ENCODE measurements around the gene C10orf95. TPM values are rescaled to one million over a fixed set of nuclear protein-coding genes. Genes with fewer than 3 reads are reported as not detected.

Gene C10orf95
- total and polyA plus RNA-seq, 2 donors (not counting 1 experiment from before 2014, with no cell fraction given): 0.17 TPM; not detected in 1

DNA sequence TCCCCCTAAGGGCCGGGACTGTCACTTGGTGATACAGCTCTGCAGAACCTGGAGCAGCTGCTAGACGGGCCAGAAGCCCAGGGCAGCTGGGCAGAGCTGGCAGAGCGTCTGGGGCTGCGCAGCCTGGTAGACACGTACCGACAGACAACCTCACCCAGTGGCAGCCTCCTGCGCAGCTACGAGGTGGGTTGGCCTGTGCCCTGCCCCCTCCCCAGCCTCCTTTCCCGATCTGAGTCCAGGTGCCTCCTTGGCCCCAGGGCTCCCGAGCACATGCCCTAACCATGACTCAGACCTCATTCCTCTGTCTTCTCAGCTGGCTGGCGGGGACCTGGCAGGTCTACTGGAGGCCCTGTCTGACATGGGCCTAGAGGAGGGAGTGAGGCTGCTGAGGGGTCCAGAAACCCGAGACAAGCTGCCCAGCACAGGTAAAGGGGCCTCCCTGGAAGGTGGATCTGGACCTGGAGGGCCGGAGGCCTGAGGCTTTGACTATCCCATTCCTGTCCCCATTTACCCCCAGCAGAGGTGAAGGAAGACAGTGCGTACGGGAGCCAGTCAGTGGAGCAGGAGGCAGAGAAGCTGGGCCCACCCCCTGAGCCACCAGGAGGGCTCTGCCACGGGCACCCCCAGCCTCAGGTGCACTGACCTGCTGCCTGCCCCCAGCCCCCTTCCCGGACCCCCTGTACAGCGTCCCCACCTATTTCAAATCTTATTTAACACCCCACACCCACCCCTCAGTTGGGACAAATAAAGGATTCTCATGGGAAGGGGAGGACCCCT lies 49.4 kb downstream of the C10orf95 start:
- peaks cover 6% of the 10 kb centered on the region for H3K36me3 ChIP-seq (ENCODE audit: control insufficient read depth, insufficient read depth, low read length)
- peak in 1 of 2 donors; percentile 62 for DNase-seq (ENCODE audit: low read depth in 2 of 2)
- TF ChIP-seq EZH2 (IDR thresholded peaks at IDR 0.05; ENCODE audit: low read length, missing control alignments): no peak
- TF ChIP-seq, protein P1, sequence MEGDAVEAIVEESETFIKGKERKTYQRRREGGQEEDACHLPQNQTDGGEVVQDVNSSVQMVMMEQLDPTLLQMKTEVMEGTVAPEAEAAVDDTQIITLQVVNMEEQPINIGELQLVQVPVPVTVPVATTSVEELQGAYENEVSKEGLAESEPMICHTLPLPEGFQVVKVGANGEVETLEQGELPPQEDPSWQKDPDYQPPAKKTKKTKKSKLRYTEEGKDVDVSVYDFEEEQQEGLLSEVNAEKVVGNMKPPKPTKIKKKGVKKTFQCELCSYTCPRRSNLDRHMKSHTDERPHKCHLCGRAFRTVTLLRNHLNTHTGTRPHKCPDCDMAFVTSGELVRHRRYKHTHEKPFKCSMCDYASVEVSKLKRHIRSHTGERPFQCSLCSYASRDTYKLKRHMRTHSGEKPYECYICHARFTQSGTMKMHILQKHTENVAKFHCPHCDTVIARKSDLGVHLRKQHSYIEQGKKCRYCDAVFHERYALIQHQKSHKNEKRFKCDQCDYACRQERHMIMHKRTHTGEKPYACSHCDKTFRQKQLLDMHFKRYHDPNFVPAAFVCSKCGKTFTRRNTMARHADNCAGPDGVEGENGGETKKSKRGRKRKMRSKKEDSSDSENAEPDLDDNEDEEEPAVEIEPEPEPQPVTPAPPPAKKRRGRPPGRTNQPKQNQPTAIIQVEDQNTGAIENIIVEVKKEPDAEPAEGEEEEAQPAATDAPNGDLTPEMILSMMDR (conservative IDR thresholded peaks at IDR 0.05 in 1 of 2, IDR thresholded peaks at IDR 0.05 in 1 of 2; ENCODE audit: low read depth in 1 of 2, low read length in 2 of 2): no peak

GRCh38 chr10:102401342-102401654 lies 50.0 kb downstream of the C10orf95 start:
- Histone ChIP-seq H3K9ac (ENCODE audit: insufficient read depth, low read length) (no peak overlapping the region), H3K36me3 (ENCODE audit: control insufficient read depth, insufficient read depth, low read length) (peaks cover 6% of the 10 kb centered on the region), H3K79me2 (ENCODE audit: control insufficient read depth, insufficient read depth, low read length) (no peaks in the 10 kb centered on the region), H3K27me3 (ENCODE audit: control insufficient read depth, insufficient read depth, low read length) (no peaks in the 10 kb centered on the region), H2AFZ (ENCODE audit: low read length) (no peak overlapping the region), H3K4me3 (replicated peaks in 1 of 4; ENCODE audit: control extremely low read depth in 1 of 4, insufficient read depth in 1 of 4, low read depth in 3 of 4, low read length in 4 of 4) (no peak overlapping the region), H4K20me1 (ENCODE audit: control insufficient read depth, extremely low read depth, insufficient read depth, low read length) (no peaks in the 10 kb centered on the region), H3K9me3 (ENCODE audit: control insufficient read depth, insufficient read depth, low read depth, low read length) (no peaks in the 10 kb centered on the region), H3K27ac (ENCODE audit: insufficient read depth, low read length) (no peak overlapping the region), H3K4me2 (ENCODE audit: extremely low read depth, insufficient read depth, low read length) (no peak overlapping the region), H3K4me1 (ENCODE audit: control insufficient read depth, extremely low read depth, insufficient read depth, low read length) (peaks cover 4% of the 10 kb centered on the region)
- no peak for DNase-seq (ENCODE audit: low read depth in 2 of 2)
- TF ChIP-seq, protein P1 (conservative IDR thresholded peaks at IDR 0.05 in 1 of 2, IDR thresholded peaks at IDR 0.05 in 1 of 2; ENCODE audit: low read depth in 1 of 2, low read length in 2 of 2): no peak
- no peak for TF ChIP-seq EZH2 (IDR thresholded peaks at IDR 0.05; ENCODE audit: low read length, missing control alignments)

More for the DNA sequence above, 49.4 kb downstream of the C10orf95 start:
- Histone ChIP-seq H4K20me1 (ENCODE audit: control insufficient read depth, extremely low read depth, insufficient read depth, low read length) (no peaks in the 10 kb centered on the region), H2AFZ (ENCODE audit: low read length) (no peak overlapping the region), H3K27ac (ENCODE audit: insufficient read depth, low read length) (no peak overlapping the region), H3K4me1 (ENCODE audit: control insufficient read depth, extremely low read depth, insufficient read depth, low read length) (peaks cover 4% of the 10 kb centered on the region), H3K9me3 (ENCODE audit: control insufficient read depth, insufficient read depth, low read depth, low read length) (no peaks in the 10 kb centered on the region), H3K4me3 (replicated peaks in 1 of 4; ENCODE audit: control extremely low read depth in 1 of 4, insufficient read depth in 1 of 4, low read depth in 3 of 4, low read length in 4 of 4) (no peak overlapping the region), H3K9ac (ENCODE audit: insufficient read depth, low read length) (no peak overlapping the region), H3K79me2 (ENCODE audit: control insufficient read depth, insufficient read depth, low read length) (no peaks in the 10 kb centered on the region), H3K4me2 (ENCODE audit: extremely low read depth, insufficient read depth, low read length) (no peak overlapping the region), H3K27me3 (ENCODE audit: control insufficient read depth, insufficient read depth, low read length) (no peaks in the 10 kb centered on the region)

GRCh38 chr10:102400598-102401341 lies 50.6 kb downstream of the C10orf95 start:
- H3K9ac ChIP-seq (ENCODE audit: insufficient read depth, low read length): no peak overlapping the region
- H3K36me3 ChIP-seq (ENCODE audit: control insufficient read depth, insufficient read depth, low read length): peaks cover 6% of the 10 kb centered on the region
- no peak for DNase-seq (ENCODE audit: low read depth in 2 of 2)
- H4K20me1 ChIP-seq (ENCODE audit: control insufficient read depth, extremely low read depth, insufficient read depth, low read length): no peaks in the 10 kb centered on the region
- H3K4me3 ChIP-seq (replicated peaks in 1 of 4; ENCODE audit: control extremely low read depth in 1 of 4, insufficient read depth in 1 of 4, low read depth in 3 of 4, low read length in 4 of 4): no peak overlapping the region
- no peaks in the 10 kb centered on the region for H3K79me2 ChIP-seq (ENCODE audit: control insufficient read depth, insufficient read depth, low read length)
- TF ChIP-seq, protein P1 (conservative IDR thresholded peaks at IDR 0.05 in 1 of 2, IDR thresholded peaks at IDR 0.05 in 1 of 2; ENCODE audit: low read depth in 1 of 2, low read length in 2 of 2): no peak
- TF ChIP-seq EZH2 (IDR thresholded peaks at IDR 0.05; ENCODE audit: low read length, missing control alignments): no peak
- H3K27me3 ChIP-seq (ENCODE audit: control insufficient read depth, insufficient read depth, low read length): no peaks in the 10 kb centered on the region
- H3K27ac ChIP-seq (ENCODE audit: insufficient read depth, low read length): no peak overlapping the region
- no peaks in the 10 kb centered on the region for H3K9me3 ChIP-seq (ENCODE audit: control insufficient read depth, insufficient read depth, low read depth, low read length)
- peaks cover 4% of the 10 kb centered on the region for H3K4me1 ChIP-seq (ENCODE audit: control insufficient read depth, extremely low read depth, insufficient read depth, low read length)
- no peak overlapping the region for H2AFZ ChIP-seq (ENCODE audit: low read length)
- no peak overlapping the region for H3K4me2 ChIP-seq (ENCODE audit: extremely low read depth, insufficient read depth, low read length)
